ENCODE results near the gene PRAMEF12.
"Not testable (repeated sequence)": the region's sequence is repeated elsewhere in the genome, so short reads cannot be mapped to it uniquely, and the experiment has no call there.

The PRAMEF12 gene

DNA sequence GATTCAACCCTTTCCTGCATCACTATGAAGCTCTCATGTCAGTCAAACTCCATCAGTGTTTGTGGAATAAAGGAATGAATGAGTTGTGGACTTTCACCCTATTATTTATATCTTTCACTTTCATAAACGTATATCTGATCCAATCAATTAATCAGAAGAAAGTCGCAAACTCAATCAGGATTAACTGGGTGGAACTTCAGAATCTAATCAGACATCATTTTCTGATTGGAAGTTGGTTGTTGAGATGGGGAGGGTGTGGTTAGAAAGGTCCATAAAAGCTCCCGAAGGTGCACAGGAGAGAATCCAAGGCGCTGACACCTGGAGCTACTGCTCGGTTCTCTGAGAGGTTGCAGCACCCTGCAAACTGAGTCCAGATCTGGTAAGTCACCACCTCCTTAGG lies at the start of gene PRAMEF12:
PRAMEF12 (plus strand) TSS at position 301 of the 400 bp plus-strand sequence. CDS start 1,130 bp downstream, outside the sequence.
- Histone ChIP-seq H3K36me3 (ENCODE audit: insufficient read depth, low read length) (no peaks in the 10 kb centered on the region), H3K9me3 (ENCODE audit: low read depth, low read length) (no peaks in the 10 kb centered on the region), H3K4me3 (no peak within 1 kb of the TSS), H3K9ac (ENCODE audit: insufficient read length) (no peak within 1 kb of the TSS), H3K27ac (no peak within 1 kb of the TSS)
- TF ChIP-seq POLR2AphosphoS5 (IDR thresholded peaks at IDR 0.05; ENCODE audit: borderline replicate concordance, low read depth, low read length) = no peak
- no peak for TF ChIP-seq FOXP2 (optimal IDR thresholded peaks at IDR 0.05; ENCODE audit: control extremely low read depth, extremely low read length, insufficient read depth)
- TF ChIP-seq EZH2 (IDR thresholded peaks at IDR 0.05) = no peak
- no peak for DNase-seq (ENCODE audit: low read depth, low spot score)

DNA sequence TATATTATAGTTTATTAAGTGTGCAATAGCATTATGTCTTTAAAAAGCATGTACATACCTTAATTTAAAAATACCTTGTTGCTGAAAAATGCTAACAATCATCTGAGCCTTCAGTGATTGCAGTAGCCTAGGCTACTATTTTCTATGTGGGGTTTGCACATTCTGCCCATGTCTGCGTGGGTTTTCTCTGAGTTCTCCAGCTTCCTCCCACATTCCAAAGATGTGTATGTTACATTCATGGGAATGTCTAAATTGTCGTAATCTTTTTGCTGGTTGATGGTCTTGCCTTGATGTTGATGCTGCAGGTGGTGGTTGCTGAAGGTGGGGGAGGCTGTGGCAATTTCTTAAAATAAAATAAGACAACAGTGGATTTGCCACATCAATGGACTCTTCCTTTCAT lies 45.1 kb upstream of the PRAMEF12 start:
- no peak overlapping the region for H3K4me3 ChIP-seq
- TF ChIP-seq POLR2AphosphoS5 (IDR thresholded peaks at IDR 0.05; ENCODE audit: borderline replicate concordance, low read depth, low read length) (no peak), EZH2 (IDR thresholded peaks at IDR 0.05) (no peak), FOXP2 (optimal IDR thresholded peaks at IDR 0.05; ENCODE audit: control extremely low read depth, extremely low read length, insufficient read depth) (no peak)
- DNase-seq (ENCODE audit: low read depth, low spot score) = no peak
- H3K9ac ChIP-seq (ENCODE audit: insufficient read length) = no peak overlapping the region
- H3K36me3 ChIP-seq (ENCODE audit: insufficient read depth, low read length) = no peaks in the 10 kb centered on the region
- no peaks in the 10 kb centered on the region for H3K9me3 ChIP-seq (ENCODE audit: low read depth, low read length)
- H3K27ac ChIP-seq = no peak overlapping the region

DNA sequence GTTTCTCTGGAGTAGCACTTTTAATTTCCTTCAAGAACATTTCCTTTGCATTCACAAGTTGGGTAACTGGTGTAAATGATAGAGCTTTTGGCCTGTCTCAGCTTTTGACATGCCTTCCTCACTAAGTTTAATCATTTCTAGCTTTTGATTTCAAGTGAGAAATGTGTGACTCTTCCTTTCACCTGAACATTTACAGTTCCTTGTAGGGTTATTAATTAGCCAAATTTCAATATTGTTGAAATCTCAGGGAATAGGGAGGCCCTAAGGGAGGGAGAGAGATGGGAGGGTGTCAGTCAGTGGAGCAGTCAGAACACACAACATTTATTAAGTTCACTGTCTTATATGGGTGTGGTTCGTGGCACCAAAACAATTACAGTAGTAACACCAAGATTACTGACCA lies 43.4 kb upstream of the PRAMEF12 start:
- Histone ChIP-seq H3K9ac (ENCODE audit: insufficient read length) (no peak overlapping the region), H3K4me3 (no peak overlapping the region), H3K27ac (no peak overlapping the region), H3K36me3 (ENCODE audit: insufficient read depth, low read length) (no peaks in the 10 kb centered on the region), H3K9me3 (ENCODE audit: low read depth, low read length) (no peaks in the 10 kb centered on the region)
- DNase-seq (ENCODE audit: low read depth, low spot score) = no peak
- TF ChIP-seq EZH2 (IDR thresholded peaks at IDR 0.05) (no peak), FOXP2 (optimal IDR thresholded peaks at IDR 0.05; ENCODE audit: control extremely low read depth, extremely low read length, insufficient read depth) (no peak), POLR2AphosphoS5 (IDR thresholded peaks at IDR 0.05; ENCODE audit: borderline replicate concordance, low read depth, low read length) (no peak)

- not testable (repeated sequence) for H3K27ac ChIP-seq; DNase-seq (ENCODE audit: low read depth, low spot score); H3K9ac ChIP-seq (ENCODE audit: insufficient read length); H3K9me3 ChIP-seq (ENCODE audit: low read depth, low read length); H3K36me3 ChIP-seq (ENCODE audit: insufficient read depth, low read length); H3K4me3 ChIP-seq
Observed at GRCh38 chr1:12731084-12731483, 42.5 kb upstream of the PRAMEF12 start.

DNA sequence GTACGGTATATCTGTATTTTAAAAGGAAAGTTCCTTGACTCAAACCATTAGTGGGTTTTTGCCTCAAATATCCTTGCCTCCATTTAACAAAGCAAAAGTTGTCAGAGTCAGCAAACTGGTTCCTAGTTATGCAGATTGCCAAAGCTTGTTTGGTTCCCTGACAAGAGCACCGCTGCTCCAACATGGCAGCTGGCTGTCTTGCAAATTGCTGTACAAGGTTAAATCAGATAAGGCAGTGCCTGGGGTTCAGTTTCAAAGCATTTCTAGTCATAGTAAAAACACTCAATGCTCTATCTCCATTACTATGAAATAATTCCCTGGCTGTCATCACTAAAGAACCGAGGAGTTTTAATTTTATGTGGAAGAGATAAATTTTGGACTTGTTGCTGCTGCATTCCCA lies 38.9 kb upstream of the PRAMEF12 start:
- no peaks in the 10 kb centered on the region for H3K36me3 ChIP-seq (ENCODE audit: insufficient read depth, low read length)
- DNase-seq (ENCODE audit: low read depth, low spot score) = no peak
- no peak for TF ChIP-seq FOXP2 (optimal IDR thresholded peaks at IDR 0.05; ENCODE audit: control extremely low read depth, extremely low read length, insufficient read depth)
- TF ChIP-seq EZH2 (IDR thresholded peaks at IDR 0.05) = no peak
- no peak for TF ChIP-seq POLR2AphosphoS5 (IDR thresholded peaks at IDR 0.05; ENCODE audit: borderline replicate concordance, low read depth, low read length)
- no peak overlapping the region for H3K27ac ChIP-seq
- H3K9me3 ChIP-seq (ENCODE audit: low read depth, low read length) = no peaks in the 10 kb centered on the region
- H3K9ac ChIP-seq (ENCODE audit: insufficient read length) = no peak overlapping the region
- H3K4me3 ChIP-seq = no peak overlapping the region

- no peaks in the 10 kb centered on the region for H3K36me3 ChIP-seq (ENCODE audit: insufficient read depth, low read length)
- TF ChIP-seq POLR2AphosphoS5 (IDR thresholded peaks at IDR 0.05; ENCODE audit: borderline replicate concordance, low read depth, low read length) (no peak), EZH2 (IDR thresholded peaks at IDR 0.05) (no peak), FOXP2 (optimal IDR thresholded peaks at IDR 0.05; ENCODE audit: control extremely low read depth, extremely low read length, insufficient read depth) (no peak)
- H3K4me3 ChIP-seq = no peak overlapping the region
- no peak overlapping the region for H3K27ac ChIP-seq
- no peaks in the 10 kb centered on the region for H3K9me3 ChIP-seq (ENCODE audit: low read depth, low read length)
- no peak overlapping the region for H3K9ac ChIP-seq (ENCODE audit: insufficient read length)
- DNase-seq (ENCODE audit: low read depth, low spot score) = no peak
Observed at GRCh38 chr1:12738934-12739333, 34.6 kb upstream of the PRAMEF12 start.

- no peaks in the 10 kb centered on the region for H3K36me3 ChIP-seq (ENCODE audit: insufficient read depth, low read length)
- no peak for TF ChIP-seq POLR2AphosphoS5 (IDR thresholded peaks at IDR 0.05; ENCODE audit: borderline replicate concordance, low read depth, low read length)
- TF ChIP-seq FOXP2 (optimal IDR thresholded peaks at IDR 0.05; ENCODE audit: control extremely low read depth, extremely low read length, insufficient read depth) = no peak
- TF ChIP-seq EZH2 (IDR thresholded peaks at IDR 0.05) = no peak
- no peak overlapping the region for H3K9ac ChIP-seq (ENCODE audit: insufficient read length)
- no peak overlapping the region for H3K4me3 ChIP-seq
- DNase-seq (ENCODE audit: low read depth, low spot score) = no peak
- no peak overlapping the region for H3K27ac ChIP-seq
- H3K9me3 ChIP-seq (ENCODE audit: low read depth, low read length) = no peaks in the 10 kb centered on the region
Observed at GRCh38 chr1:12739613-12740012, 33.9 kb upstream of the PRAMEF12 start.

DNA sequence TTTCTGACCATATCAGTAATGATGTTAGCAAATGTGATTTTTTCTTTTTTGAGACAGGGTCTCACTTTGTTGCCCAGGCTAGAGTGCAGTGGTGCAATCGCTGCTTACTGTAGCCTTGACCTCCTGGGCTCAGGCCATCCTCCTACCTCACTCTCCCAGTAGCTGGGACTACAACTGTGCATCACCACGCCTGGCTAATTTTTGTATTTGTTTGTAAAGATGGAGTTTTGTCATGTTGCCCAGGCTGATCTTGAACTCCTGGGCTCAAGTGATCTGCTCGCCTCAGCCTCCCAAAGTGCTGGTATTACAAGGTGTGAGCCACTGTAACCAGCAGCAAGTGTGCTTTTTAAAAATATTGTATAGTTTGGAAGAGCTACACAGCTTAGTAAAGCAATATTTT lies 31.6 kb upstream of the PRAMEF12 start:
- H3K27ac ChIP-seq = no peak overlapping the region
- H3K36me3 ChIP-seq (ENCODE audit: insufficient read depth, low read length) = no peaks in the 10 kb centered on the region
- no peak for TF ChIP-seq EZH2 (IDR thresholded peaks at IDR 0.05)
- TF ChIP-seq POLR2AphosphoS5 (IDR thresholded peaks at IDR 0.05; ENCODE audit: borderline replicate concordance, low read depth, low read length) = no peak
- no peak for TF ChIP-seq FOXP2 (optimal IDR thresholded peaks at IDR 0.05; ENCODE audit: control extremely low read depth, extremely low read length, insufficient read depth)
- H3K4me3 ChIP-seq = no peak overlapping the region
- H3K9me3 ChIP-seq (ENCODE audit: low read depth, low read length) = no peaks in the 10 kb centered on the region
- no peak for DNase-seq (ENCODE audit: low read depth, low spot score)
- H3K9ac ChIP-seq (ENCODE audit: insufficient read length) = no peak overlapping the region

DNA sequence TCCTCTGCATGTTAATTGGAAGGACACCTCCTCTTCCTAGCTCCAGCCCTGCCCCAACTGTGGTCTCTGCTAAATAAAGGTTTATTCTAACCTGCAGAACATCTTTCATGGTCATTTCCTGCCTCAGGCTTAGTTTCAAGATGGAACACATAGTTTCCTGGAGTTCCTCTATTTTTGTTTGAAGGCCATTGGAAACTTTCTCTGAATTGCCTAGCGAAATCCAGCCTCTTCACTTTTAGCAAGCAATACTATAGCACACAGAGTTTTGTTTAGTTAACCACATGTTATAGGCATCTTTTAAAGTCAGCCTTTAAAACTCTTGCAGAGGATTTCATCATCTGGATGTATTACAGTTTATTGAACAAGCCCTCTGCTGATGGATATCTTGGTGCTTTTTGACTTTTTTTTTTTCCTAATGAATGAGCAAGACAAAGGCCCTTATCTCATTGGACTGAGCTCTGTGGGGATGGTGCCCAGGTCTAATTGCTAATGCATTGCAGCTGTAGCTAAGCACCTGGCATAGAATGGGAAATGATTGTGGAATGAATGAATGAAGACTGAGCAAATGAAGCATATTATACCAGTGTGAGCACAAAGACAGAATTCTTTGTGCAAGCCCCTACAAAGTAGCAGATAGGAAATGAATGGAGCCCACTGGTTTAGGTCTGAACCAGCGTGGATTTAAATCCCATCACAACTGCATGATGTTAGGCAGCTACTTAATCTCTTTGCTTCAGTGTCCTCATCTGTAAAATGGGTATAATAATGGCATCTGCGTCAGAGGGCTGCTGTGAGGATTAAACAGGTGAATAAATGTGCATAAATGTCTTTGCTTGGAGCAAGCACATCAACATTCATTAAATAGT lies 28.2 kb upstream of the PRAMEF12 start:
- Histone ChIP-seq H3K4me3 (no peak overlapping the region; the same call in 1 of the 2 replicates), H3K36me3 (ENCODE audit: insufficient read depth, low read length) (no peaks in the 10 kb centered on the region), H3K27ac (peak overlapping the region; percentile 79), H3K9ac (ENCODE audit: insufficient read length) (peak overlapping the region; percentile 6), H3K9me3 (ENCODE audit: low read depth, low read length) (no peaks in the 10 kb centered on the region; the same call in 1 of the 2 replicates)
- DNase-seq (ENCODE audit: low read depth, low spot score) = peak; percentile 40
- TF ChIP-seq FOXP2 (optimal IDR thresholded peaks at IDR 0.05; ENCODE audit: control extremely low read depth, extremely low read length, insufficient read depth) (no peak), EZH2 (IDR thresholded peaks at IDR 0.05) (no peak), POLR2AphosphoS5 (IDR thresholded peaks at IDR 0.05; ENCODE audit: borderline replicate concordance, low read depth, low read length) (no peak)
